Lower lobe of right lung (tissue), 2 donors: Measurements from ENCODE around the gene PCDHGA4. TPM values are rescaled to one million over a fixed set of nuclear protein-coding genes. Genes with fewer than 3 reads are reported as not detected.
"Not testable (repeated sequence)": the region's sequence is repeated elsewhere in the genome, so short reads cannot be mapped to it uniquely, and the experiment has no call there.

Experiments used
- ATAC-seq, 2 donors: fragments of 200-7000 bp; cut with Tn5 transposase; one replicate each; pipeline ENCODE4 v1.9.1; 2020 to 2022; ENCODE audit warnings: mild to moderate bottlenecking in 2 of 2, moderate library complexity in 2 of 2
- DNase-seq: peaks from one replicate; pipeline ENCODE4 v3.0.0-alpha.2; 2020
- H3K27ac ChIP-seq: fragments of 200-600 bp; one replicate; pipeline ENCODE4 v1.8.0; 2022
- H3K27me3 ChIP-seq: fragments of 200-600 bp; one replicate; pipeline ENCODE4 v1.8.0; 2022; ENCODE audit warnings: low read depth
- H3K36me3 ChIP-seq: fragments of 200-600 bp; one replicate; pipeline ENCODE4 v1.8.0; 2022; ENCODE audit warnings: mild to moderate bottlenecking
- H3K4me1 ChIP-seq: fragments of 200-600 bp; one replicate; pipeline ENCODE4 v1.8.0; 2022
- H3K4me3 ChIP-seq: fragments of 200-600 bp; one replicate; pipeline ENCODE4 v1.8.0; 2022; ENCODE audit warnings: mild to moderate bottlenecking
- H3K9me3 ChIP-seq: fragments of 200-600 bp; one replicate; pipeline ENCODE4 v1.8.0; 2022
- CTCF ChIP-seq: fragments of 200-600 bp; IDR thresholded peaks from one replicate; pipeline ENCODE4 v1.8.0; 2022; ENCODE audit warnings: antibody characterized with exemption, mild to moderate bottlenecking
- intact Hi-C: fragments of 100-400 bp; cut with DNase I; formaldehyde crosslinking; loops from one replicate; pipeline ENCODE4 v1.11.0; 2022
- total RNA-seq: library from RNA; stranded (reverse); fragmentation: NEBNext Ultra II Directional; extraction: Animal tissue kit (Norgen Biotek cat#: 25700); gene quantifications from one replicate; pipeline ENCODE4 v1.2.1, GENCODE V29; 2021
- donor health status: DM: no; HTN: yes; CAD: no; lungs with severe emphysema.

The PCDHGA4 gene
- total RNA-seq, 1 donor from 2014 or later = 3.1 TPM

GRCh38 chr5:141338538-141339306 is 16.1 kb upstream of the PCDHGA4 start, which contains the start of gene PCDHGA2:
Gene PCDHGA2, plus strand, starts transcription at chr5:141338760.
- DNase-seq (no peak), ATAC-seq (no peak)
- TF ChIP-seq CTCF = peak; percentile 29
- no peak within 1 kb of the TSS for H3K27ac ChIP-seq
- peaks cover 56% of the 10 kb centered on the region for H3K9me3 ChIP-seq
- peak within 1 kb of the TSS; percentile 29 for H3K4me3 ChIP-seq
- H3K27me3 ChIP-seq = peaks cover 16% of the 10 kb centered on the region
- intact Hi-C loops = no loop called here
- H3K36me3 ChIP-seq = no peaks in the 10 kb centered on the region
- no peaks in the 10 kb centered on the region for H3K4me1 ChIP-seq

GRCh38 chr5:141340781-141341354 is 14.0 kb upstream of the PCDHGA4 start:
- H3K36me3 ChIP-seq, intact Hi-C loops, H3K4me3 ChIP-seq, H3K27me3 ChIP-seq, DNase-seq, ATAC-seq, H3K27ac ChIP-seq, H3K4me1 ChIP-seq: not testable (repeated sequence)
- peaks cover 68% of the 10 kb centered on the region for H3K9me3 ChIP-seq

GRCh38 chr5:141342773-141343172 is 12.0 kb upstream of the PCDHGA4 start:
- no peak for DNase-seq
- no peak for ATAC-seq
- peaks cover 3% of the 10 kb centered on the region for H3K27me3 ChIP-seq
- intact Hi-C loops = no loop called here
- H3K27ac ChIP-seq = no peak overlapping the region
- peaks cover 64% of the 10 kb centered on the region for H3K9me3 ChIP-seq
- no peak for TF ChIP-seq CTCF
- no peaks in the 10 kb centered on the region for H3K4me1 ChIP-seq
- H3K4me3 ChIP-seq = no peak overlapping the region
- H3K36me3 ChIP-seq = no peaks in the 10 kb centered on the region

- TF ChIP-seq CTCF = peak; percentile 22
- DNase-seq = no peak
- no peak for ATAC-seq
- H3K9me3 ChIP-seq = peaks cover 59% of the 10 kb centered on the region
- no peak within 1 kb of the TSS for H3K27ac ChIP-seq
- H3K4me1 ChIP-seq = no peaks in the 10 kb centered on the region
- H3K27me3 ChIP-seq = no peaks in the 10 kb centered on the region
- intact Hi-C loops = no loop called here
- peak within 1 kb of the TSS; percentile 22 for H3K4me3 ChIP-seq
- H3K36me3 ChIP-seq = no peaks in the 10 kb centered on the region
Measured at GRCh38 chr5:141343242-141343952, 11.4 kb upstream of the PCDHGA4 start, which contains the start of gene PCDHGA3. Gene PCDHGA3, plus strand, starts transcription at chr5:141343829. Its CDS starts 205 bp downstream, at chr5:141344034.

- H3K4me1 ChIP-seq = no peaks in the 10 kb centered on the region
- TF ChIP-seq CTCF = no peak
- intact Hi-C loops = no loop called here
Measured at GRCh38 chr5:141343953-141344463, 10.8 kb upstream of the PCDHGA4 start.

More at GRCh38 chr5:141343953-141344463, 10.8 kb upstream of the PCDHGA4 start:
- Histone ChIP-seq H3K36me3 (no peaks in the 10 kb centered on the region), H3K9me3 (peaks cover 59% of the 10 kb centered on the region), H3K27ac (no peak overlapping the region), H3K4me3 (peak overlapping the region; percentile 22), H3K27me3 (peaks cover 6% of the 10 kb centered on the region)
- DNase-seq (no peak), ATAC-seq (no peak)
